NCI-H146 (cell line): ENCODE measurements around the gene RNF144A.

Experiments
- DNase-seq: peaks from one replicate; lab custom pipeline; 2025; lab: John Stamatoyannopoulos, UW

Gene RNF144A

DNA sequence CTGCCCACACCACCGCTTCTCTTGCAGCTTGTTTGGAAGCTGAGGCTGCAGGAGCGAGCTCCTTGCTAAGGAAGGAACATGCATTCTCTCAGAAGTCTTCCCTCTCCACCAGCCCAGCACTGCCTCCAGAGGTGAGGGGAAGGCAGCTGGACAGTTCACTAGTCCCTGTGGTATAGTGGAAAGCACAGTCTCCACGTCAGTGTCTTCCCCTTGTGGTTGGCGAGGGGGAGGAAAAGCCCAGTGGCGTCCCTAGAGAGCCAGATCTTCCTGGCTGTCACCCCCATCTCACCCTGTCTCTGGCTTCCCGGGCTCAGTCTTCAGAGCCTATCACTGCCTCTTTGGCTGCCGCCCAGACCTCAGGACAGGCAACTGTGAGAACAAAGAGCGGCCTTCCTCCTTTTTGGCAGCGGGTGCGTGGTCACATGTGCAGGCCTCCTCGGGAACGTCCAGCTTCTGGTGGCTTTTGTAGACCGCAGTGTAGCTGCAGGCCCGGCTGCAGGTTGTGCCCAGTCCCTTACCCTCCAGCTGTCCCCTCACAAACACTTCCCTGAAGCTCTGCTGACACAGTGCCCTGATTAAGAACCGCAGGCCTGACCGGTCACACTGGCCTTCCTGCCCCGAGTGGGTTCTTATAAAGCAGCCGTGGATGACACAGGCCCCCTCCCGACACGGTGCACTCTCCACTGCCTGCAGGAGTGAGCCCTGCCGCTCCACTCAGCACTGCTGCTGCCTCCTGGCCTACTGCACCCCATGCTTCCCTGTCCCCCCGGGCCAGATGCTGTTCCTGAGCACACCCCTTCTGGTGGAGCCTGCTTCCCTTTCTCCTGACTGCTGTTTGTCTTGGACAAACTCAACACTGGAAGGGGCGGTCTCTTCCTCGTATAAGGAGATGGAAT, 90.9 kb downstream of the RNF144A start:
- DNase-seq: no peak

DNA sequence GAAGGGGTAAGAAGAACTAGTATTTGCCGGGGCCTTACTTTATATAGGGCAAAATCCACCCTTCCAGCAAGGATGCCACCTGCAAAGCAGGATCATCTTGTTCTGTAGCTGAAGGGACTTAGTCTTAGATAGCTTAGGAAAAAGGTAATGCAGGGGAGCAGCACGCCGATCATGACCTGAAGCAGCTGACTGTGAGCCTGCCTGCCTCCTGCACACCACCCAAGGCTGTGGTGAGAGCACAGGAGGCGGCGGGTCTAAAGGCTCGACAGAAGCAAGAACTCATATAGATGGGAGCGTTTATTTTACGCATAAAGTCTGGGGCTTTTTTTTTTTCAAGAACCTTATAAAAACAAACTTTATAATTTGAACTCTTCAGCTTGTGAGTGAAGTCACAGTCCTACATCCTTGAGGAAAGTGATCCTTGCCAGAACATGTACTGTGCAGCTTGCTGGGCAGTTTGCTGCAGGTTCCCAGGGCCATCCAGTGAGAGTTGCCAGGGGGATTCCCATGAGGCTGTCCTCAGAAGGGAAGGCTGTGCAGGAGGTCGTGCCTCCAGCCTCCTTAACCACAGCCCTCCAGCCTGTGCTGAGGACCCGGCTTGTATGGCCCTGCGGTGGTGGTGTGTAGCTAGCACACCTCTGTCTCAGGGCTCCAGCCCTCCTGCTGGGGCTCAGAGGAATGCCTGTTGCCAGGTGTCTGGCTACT, 92.1 kb downstream of the RNF144A start:
- DNase-seq: no peak

DNA sequence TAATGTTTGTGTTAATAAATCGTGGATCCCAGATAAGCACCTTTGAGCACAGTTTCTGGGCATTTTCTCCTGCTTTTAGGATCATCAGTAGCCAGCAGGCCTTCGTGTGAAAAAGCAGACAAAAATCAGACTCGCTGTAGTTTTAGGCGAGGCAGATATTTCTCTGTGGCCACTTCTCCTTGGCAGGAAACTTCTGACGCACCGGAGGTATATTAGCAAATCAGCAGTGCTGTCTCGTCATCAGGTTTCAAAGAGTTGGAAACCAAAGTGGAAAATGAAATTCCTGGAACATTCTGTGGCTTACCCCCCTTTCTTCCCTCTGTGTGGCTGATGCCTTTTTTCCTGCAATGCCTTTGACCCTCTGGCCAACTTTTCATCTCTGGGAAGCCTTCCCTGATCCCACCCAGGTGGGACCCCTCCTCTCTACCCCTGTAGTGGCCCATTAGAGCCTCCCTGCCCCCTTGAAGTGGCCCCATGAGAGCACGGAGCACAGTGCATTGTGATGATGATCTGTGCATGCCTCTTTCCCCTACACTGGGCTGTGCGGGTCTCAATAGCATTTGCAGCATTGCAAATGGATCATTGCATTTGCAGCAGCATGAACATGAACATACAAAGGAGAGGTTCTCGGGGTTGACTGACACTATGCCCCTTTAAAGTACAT, 93.3 kb downstream of the RNF144A start:
- DNase-seq: no peak

DNA sequence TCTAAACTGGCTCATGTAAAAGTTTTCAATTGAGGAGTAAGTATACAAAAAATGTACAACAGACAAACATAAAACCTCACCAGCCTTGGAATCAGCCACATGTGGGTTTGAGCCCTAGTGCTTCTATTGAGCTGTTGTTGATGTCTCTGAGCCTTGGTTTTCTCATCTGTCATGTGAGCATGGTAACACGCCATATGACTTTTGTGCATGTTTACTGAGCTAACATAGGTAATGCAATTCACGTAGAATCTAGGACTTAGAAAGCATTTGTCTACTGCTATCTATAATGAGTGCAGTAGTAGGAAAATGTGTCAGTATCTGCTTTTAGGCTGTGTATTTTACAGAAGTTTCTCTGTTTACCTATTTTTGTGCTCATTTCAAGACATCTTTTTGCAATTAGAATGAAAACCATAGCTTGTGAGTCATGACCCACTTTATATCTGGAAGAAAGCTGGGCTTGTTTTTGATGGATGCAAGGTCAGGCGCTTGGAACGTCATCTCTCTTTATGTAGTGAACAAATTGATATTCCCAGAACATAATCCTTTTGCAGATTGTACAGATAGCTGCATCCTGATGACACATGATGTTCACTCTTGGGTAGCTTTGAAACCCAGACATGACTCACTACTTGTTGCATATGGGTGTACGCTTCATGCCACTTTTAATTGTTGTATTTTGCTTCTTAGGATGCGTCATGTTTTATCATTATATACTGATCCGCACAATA, 94.3 kb downstream of the RNF144A start:
- DNase-seq: no peak

DNA sequence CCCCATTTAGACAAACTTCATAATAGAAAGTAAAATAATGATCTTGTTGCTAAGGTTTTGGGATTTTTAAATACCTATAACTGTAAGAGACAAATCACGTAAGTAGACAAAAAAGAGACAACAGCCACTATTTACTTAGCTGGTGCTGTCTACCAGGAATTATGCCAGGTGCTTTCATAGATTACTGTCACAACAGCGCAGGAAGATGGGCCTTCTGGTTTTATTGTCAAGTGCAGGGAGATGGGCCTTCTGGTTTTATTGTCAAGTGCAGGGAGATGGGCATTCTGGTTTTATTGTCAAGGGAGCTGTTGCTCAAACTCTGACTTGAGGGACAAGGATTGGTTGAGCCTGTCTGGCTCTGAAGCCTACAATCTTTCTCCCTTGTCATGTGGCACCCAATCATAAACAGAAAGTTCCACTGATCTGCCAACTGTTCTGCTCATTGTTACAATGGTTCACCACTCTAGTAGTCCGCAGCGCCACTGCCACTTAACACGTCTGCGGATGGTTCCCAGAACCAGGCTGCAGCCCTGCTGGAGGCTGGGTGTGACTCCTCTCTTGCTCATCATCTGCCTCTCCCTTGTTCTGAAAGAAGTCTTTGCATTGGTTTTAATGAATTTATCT, 95.0 kb downstream of the RNF144A start:
- peak; percentile 74 for DNase-seq

DNA sequence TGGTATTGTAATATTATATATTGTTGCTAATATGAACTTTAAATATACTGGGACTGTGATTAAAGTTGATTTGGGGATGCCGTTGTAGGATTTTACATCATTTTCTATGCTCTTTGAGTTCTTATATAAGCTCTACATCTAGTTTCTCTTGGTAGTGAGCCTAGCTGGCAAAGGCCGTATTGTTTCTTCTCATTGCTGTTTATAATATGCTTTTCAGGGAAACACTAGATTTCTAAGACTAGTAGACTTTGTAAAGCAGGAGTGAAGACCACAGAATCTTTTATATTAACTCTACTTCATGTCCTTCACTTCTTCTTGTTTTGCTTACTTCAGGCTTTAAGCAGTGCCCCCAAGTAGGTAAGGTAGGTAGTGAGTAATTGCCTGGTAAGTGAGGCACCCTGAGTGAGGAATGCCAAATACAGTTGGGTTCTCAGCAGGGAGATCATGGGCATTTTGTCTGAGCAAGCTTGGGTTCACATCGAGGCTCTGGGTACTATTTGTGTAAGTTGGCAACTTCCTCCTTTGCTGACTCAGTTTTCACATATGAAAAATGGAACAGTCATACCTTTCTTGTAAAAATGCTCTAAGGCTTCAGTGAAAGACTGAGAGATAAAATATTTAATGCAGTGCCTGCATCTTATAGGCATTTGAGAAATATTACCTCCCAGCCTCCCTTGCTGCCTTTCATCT, 96.4 kb downstream of the RNF144A start:
- no peak for DNase-seq

DNA sequence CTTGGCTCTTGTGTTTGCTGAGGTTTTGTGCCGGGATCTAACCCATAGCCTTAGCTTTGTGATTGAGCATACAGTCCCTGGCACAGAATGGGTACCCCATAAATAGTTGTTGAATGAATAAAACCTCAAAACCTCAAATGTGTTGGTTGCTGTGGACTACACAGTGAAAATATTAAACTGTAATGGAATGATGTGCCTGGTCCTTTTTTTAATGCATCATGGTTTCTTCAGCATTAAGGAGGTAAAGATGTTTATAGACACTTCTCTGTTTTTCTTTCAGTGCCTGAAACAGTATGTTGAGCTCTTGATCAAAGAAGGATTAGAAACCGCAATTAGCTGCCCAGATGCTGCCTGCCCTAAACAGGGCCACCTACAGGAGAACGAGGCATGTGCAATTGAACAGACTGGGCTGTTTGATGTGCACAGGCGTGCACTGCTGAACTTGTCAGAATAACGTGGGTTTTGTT, 97.0 kb downstream of the RNF144A start:
- peak; percentile 25 for DNase-seq

DNA sequence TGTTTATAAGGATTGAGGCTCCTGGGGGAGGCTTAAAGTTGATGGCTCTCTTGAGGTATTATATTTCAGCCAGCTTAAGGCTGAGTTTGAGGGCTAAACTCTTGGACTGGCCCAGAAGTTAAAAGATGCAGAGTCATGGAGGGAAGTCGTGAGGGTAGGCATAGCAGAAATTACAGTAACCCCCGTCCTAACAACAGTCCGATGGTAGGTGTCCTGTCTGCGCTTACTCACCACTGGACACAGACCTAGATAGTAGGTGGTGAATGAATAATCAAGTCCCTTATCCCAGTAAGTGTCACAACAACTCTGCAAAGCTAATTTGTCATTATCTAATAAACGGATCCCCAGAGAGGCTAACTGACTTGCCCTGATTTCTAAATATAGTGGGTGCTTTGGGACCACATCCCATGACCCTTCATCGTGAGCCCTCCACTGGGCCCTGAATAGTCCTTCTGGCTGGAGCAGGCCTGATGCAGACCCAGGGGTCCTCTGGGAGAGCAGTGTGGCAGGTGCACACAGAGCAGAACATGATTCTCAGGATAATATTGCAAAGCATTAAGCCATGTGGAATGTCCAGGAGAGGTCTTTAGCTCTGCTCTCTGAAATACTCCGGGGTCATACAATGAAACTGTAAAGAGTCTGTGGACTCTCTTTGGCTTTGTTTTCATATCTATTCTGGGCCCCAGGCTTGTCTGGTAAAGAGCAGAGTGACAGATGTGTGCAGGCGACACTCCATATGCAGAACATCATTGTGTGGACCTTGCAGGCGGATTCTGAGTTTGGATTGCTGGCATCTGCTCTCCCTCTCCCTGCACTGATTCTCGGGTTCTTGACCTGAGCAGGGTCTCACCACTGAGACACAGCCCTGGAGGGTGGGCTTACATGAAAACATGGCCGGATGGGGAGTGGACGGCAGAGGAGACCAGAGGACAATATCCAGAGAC, 98.1 kb downstream of the RNF144A start:
- DNase-seq: no peak

DNA sequence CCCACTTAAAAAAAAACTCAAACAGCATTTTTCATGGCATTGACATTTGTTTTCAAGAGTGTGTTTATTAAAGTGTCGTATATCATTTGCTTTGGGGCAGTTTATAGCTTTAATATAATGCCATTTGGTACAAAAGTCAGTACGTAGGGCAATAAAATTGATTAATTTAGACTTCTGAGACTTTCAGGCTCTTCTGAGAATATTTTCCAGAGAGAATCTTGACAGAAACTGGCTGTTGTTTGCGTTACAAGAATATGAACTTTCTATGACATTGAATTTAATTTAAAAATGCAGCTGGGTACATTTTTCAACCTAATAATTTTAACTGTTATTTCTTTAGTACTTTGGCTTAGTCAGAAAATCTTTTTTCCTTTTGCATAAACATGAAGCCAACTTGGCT, 98.9 kb downstream of the RNF144A start:
- DNase-seq: no peak

DNA sequence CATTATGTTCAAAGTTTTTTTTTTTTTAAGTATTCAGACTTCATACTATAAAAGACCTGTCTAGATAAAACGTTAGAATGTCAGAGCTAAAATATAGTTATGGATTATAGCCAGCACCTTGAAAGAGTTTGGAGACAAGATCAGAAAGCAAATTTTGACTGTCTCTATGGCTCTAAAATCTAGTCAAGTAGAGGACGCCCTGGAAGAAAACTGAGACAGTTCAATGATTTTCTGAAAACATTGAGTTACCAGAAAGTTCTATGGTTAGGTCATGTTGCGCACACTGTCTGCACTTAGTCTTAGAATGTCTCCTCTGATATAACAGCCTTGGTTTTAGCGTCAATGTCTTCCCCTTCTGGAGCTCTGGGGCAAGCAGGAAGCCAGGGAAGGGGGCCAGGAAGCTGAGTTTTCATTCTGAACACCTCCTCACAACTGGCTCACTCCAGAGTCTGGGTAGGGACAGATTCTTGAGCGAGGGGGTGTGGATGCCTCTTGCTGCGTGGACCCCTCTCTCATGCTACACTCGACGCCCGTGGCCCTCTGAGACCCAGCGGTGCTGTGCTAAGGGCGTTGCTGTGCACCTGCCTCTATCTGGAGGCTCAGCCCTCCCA, 99.5 kb downstream of the RNF144A start:
- DNase-seq: no peak

DNA sequence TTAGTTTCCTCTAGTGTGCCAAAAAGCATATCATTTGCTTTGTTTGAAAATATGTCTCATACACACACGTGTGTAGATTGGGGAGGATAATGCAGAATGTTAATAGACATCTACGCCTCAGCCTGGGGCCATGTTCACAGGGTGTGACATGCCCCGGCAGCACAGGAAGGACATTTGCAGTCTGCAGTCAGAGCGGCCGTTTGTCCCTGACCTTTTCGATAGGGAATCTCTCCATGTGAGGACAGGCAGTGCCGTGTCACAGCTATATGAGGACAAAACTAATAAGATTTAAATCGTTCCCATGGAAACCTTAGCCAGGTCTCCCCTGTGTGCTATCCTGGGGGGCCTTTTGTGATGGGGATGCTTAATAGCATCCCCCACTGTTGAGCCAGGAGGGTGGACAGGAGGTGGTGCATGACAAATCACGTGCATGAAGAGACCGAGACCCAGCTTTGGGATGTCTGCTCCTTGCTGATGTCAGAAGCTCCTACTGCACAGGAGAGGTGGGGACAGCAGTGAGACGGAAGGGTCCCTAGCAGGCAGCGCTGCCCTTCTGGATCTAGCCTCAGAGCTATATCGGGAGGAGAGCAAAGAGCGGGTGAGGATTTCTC, 100.6 kb downstream of the RNF144A start:
- peak; percentile 48 for DNase-seq

DNA sequence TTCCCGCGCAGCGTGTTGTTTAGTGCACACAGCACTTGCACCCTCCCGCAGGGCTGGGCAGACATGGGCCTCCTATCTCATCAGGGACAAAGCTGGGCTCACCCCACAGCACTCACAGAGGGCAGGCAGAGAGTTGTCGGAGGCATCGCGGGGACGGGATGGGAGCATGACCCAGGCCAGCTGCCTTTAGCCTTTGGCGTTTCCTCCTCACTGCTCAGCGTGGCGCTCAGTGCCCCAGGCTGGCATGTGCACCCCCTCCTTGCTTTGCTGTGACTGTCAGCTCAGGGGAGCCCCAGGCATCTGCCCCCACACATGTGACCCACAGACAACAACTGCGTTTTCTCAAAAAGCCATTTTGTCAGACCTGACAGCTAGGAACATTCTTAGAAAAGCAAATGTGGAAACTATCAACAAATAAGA, 101.1 kb downstream of the RNF144A start:
- DNase-seq: peak; percentile 27

DNA sequence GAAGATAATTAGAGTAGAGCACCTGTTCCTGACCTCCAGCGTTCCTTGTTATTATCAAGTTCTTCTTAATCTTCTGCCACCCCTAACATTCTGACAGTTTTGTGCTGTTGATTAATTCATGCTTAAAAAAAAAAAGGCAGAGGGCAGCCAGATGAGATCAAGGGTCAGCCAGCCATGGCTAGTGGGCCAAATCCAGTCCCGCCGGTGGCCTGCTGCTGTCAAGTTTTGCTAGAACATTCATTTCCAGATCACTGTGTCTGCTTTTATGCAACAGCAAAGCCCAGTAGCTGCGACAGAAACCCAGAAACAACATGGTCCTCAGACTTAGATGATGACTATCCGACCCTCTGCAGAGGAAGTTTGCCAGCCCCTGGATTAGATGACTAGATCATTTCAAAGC, 101.6 kb downstream of the RNF144A start:
- no peak for DNase-seq

DNA sequence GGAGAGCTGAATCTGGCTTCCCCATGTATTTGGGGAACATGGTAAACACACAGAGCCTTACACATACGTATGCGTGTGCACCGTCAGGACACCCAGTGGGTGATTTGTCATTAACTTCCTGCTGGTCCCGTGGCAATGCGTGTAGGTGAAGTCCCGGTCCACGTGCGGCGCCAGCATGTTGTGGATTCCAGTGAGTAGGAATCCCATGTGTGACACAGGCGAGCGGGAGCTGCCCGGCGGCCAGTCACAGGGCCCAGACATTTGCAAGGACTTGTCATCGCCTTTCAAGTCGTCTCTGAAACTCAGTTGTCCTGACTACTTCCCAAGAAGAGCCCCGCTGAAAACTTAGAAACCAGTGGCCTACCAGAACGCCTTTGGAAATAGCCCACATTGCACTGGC, 102.0 kb downstream of the RNF144A start:
- no peak for DNase-seq

DNA sequence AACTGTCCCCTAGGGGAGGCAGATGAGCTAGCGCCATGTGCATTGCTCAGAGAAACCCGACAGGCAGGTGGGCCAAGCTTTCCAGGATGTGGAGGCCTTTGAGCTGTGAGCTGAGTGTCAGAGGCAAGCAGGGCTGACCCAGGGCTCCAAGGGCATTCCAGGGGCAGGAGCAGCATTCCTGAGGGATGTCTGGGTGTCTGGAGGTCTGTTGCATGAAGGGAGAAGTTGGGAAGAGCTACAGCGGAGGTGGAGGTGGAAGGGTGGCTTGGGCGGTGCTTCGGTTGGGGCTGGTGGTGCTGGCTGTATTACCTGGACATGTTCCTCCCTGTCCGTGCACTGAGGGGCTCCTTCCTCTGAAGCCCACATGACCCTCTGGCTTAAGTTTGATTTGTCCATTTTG, 102.8 kb downstream of the RNF144A start:
- no peak for DNase-seq

DNA sequence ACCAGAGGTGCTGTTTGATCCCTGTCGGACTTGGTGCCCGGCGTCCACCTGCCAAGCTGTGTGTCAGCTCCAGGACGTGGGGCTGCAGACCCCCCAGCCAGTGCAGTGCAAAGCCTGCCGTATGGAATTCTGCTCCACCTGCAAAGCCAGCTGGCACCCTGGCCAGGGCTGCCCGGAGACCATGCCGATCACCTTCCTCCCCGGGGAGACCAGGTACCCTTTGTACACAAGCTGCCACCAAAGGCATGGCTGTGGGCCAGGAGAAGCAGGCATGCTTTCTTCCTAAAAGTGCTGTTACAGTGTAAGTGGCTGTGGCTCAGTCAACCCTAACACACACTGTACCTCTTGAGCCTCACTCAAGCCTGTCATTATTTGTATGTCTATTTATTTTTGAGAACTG, 103.3 kb downstream of the RNF144A start:
- DNase-seq: no peak

DNA sequence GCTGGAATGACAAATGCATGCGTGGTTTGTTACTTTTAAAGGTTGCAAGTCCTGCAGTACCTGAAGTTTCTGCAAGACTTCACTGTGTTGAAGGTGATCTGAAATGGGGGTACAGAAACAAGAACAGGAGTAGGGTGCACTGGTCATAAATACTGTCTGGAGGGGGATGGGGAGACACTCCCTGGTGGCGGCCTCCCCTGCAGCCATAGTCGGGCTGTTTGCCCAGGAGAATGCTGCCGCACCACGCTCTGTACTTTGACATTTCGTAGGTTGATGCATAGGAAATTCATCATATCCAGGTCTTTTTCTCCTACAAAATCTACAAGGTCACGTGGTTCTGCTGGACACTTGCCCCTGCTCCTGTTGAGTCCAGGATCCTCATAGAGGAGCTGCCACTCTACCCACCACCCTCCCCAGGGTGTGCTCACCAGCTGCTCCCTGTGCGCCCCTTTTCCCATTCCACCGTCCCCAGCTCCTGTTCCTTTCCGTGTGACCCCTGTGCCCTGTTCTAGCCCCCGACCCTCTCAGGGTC, 103.8 kb downstream of the RNF144A start:
- DNase-seq: no peak

DNA sequence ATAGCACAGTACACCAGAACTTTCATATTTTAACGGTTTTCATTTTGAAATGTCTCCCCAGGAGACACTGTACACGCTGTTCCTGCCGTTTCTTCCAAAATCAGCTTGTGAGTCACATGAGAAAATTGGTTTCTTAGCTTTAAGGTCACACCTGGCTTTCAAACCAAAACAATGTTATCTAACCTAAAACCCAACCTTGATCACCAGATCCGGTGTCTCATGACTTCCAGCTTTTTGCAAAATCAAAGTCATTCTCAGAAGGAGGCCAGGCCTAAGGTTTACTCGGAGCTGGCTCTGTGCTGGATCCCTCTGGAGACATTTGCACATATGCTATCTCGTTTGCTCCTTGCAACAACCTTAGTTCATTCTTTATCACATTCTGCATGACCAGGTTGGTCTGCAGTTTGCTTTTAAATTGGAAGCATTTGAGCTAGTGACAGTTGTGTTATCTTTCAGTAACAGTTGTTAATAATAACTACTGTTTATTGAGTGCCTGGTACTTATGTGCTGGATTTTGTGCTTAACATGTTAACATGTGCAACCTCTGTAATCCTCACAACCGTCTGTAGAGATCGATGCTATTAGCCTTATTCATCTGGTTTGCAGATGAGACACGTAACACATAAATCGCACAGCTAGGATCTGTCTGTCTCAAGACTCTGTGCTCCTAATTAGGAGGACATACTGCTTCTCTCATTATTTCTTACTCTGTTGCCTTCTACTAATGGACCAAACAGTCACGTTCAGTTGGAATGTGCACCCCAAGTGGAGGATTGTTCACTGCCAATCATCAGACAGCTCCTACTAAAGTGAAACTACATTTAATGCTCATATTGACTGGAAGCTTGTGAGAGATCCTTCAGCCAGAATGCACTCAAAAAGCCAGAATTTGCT, 105.5 kb downstream of the RNF144A start:
- no peak for DNase-seq
